GM06990 (cell line): ENCODE results near the gene SHOC2.

Source experiments
- DNase-seq: peaks from one replicate; pipeline ENCODE4 v3.0.0-alpha.2; 2011; ENCODE audit not compliant: insufficient read length; ENCODE audit errors: extremely low read depth
- H3K27me3 ChIP-seq: replicated peaks from 2 replicates; pipeline ENCODE4 v1.6.0; 2011; ENCODE audit warnings: low read length; ENCODE audit not compliant: control insufficient read depth, insufficient read depth
- H3K36me3 ChIP-seq: 2 replicates; pipeline ENCODE4 v1.5.1; 2011; ENCODE audit warnings: low read length; ENCODE audit not compliant: control insufficient read depth, insufficient read depth
- H3K4me3 ChIP-seq: replicated peaks from 2 replicates; pipeline ENCODE4 v1.5.1; 2011; ENCODE audit warnings: low read depth, mild to moderate bottlenecking, control low read depth, low read length
- TF ChIP-seq, protein P1 (sequence below): IDR thresholded peaks from 2 replicates; pipeline ENCODE4 v1.5.1; 2011; ENCODE audit warnings: low read length, control low read depth, mild to moderate bottlenecking, inconsistent platforms; ENCODE audit not compliant: insufficient read depth, poor library complexity, severe bottlenecking

Gene SHOC2

DNA sequence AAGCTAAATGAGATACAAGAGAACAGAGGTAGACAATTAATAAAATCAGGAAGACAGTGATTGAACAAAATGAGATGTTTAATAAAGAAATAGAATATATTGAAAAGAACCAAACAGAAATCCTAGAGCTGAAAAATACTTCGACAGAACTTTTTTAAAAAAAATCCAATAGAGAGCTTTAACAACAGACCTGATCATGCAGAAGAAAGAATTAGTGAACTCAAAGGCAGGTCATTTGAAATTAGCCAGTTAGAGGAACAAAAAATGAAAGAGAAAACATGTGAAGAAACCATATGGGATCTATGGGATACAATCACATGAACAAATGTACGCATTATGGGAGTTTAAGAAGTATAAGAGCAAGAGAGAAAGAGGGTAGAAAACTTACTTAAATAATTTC is 120.1 kb downstream of the SHOC2 start:
- H3K27me3 ChIP-seq: no peaks in the 10 kb centered on the region
- TF ChIP-seq, protein P1, sequence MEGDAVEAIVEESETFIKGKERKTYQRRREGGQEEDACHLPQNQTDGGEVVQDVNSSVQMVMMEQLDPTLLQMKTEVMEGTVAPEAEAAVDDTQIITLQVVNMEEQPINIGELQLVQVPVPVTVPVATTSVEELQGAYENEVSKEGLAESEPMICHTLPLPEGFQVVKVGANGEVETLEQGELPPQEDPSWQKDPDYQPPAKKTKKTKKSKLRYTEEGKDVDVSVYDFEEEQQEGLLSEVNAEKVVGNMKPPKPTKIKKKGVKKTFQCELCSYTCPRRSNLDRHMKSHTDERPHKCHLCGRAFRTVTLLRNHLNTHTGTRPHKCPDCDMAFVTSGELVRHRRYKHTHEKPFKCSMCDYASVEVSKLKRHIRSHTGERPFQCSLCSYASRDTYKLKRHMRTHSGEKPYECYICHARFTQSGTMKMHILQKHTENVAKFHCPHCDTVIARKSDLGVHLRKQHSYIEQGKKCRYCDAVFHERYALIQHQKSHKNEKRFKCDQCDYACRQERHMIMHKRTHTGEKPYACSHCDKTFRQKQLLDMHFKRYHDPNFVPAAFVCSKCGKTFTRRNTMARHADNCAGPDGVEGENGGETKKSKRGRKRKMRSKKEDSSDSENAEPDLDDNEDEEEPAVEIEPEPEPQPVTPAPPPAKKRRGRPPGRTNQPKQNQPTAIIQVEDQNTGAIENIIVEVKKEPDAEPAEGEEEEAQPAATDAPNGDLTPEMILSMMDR: no peak
- DNase-seq: no peak

GRCh38 chr10:111057006-111057405 is 137.6 kb downstream of the SHOC2 start:
- TF ChIP-seq, protein P1: no peak
- Histone ChIP-seq H3K27me3 (no peaks in the 10 kb centered on the region), H3K4me3 (no peak overlapping the region), H3K36me3 (no peaks in the 10 kb centered on the region)
- DNase-seq: no peak

More for the DNA sequence above, 120.1 kb downstream of the SHOC2 start:
- Histone ChIP-seq H3K4me3 (no peak overlapping the region), H3K36me3 (no peaks in the 10 kb centered on the region)
